Measurements from ENCODE around the gene AKT2.
A peak's percentile ranks its signal among the peaks of the same experiment; 100 is the strongest.

AKT2 gene

DNA sequence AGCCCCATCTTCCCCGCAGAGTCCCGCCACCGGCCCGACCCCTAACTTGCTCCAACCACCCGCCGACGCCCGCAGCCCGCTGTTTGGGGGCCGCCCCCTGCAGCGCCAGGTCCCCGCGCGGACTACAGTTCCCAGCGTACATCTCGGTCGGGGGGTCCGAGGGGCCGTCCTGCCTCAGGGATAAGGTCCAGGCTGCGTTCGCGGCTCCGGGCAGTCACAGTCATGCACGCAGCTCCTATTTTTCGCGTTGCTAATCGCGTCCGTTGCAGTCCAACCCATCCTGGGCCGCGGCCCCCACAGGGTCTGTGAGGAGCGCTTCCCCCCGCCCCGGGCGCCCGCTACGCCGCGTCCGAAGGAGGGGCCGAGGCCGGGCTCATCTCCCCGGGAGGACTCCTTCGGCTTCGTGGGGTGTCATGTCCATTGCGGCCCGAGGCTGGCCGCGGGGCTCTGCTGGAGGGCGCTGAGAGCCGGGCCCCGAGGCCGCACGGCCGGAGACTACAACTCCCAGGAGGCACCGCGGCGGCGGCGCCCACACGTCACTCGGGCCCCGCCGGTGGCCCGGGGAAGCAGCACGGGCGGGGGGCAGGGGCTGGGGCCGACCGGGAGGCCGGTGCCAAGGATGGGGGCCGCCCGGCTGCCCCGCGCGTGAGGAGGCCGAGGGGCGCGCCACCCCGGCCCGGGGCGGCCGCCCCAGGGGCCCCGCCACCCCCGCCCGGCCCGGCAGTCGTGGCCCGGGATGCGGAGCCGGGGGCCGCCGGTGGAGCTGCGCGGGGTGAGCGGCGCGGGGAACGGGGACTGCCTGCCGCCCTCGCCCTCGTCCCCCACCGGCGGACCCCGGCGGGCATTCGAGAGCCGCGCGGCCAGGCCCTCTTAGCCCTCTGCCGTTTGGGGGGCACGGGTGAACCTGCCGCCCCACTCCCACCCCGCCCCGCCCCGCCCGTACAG, 94.0 kb downstream of the AKT2 start, which contains the start of gene MAP3K10:
MAP3K10 (plus strand) TSS at position 536 of the 945 bp plus-strand sequence. CDS start 606 bp downstream, outside the sequence.
- peak; percentile 74 to 79 for DNase-seq (ENCODE audit: low read depth in 2 of 2)

DNA sequence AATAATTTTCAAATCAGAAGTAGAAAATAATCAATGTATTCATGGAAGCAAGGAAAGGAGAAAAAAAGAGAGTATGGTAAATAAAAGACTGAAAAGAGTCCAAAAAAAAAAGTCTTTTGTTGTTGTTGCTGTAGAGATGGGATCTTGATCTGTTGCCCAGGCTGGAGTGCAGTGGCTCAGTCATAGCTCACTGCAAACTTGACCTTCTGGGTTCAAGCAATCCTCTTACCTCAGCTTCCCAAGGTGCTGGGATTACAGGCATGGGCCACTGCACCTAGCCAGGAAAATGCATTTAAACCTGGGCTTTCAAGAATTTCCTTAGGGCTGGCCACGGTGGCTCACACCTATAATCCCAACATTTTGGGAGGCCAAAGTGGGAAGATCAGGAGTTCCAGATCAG, 100.9 kb downstream of the AKT2 start:
- DNase-seq (ENCODE audit: low read depth in 2 of 2) = no peak

All from stimulated activated CD8-positive, alpha-beta memory T cell treated with anti-CD3 and anti-CD28 coated beads, Interleukin-2, amount 100 ng/mL, for 48 hours (primary cell).